ENCODE results near the gene GIT2.

The GIT2 gene

GRCh38 chr12:109946505-109946904 is 49.7 kb downstream of the GIT2 start:
- Histone ChIP-seq H3K4me1 (ENCODE audit: control insufficient read depth, insufficient read depth, low read length) (peaks cover 28% of the 10 kb centered on the region), H3K27me3 (ENCODE audit: control insufficient read depth, insufficient read depth, low read length) (no peaks in the 10 kb centered on the region), H3K9ac (ENCODE audit: low read depth, low read length) (no peak overlapping the region), H3K36me3 (ENCODE audit: control insufficient read depth, insufficient read depth, low read length) (peaks cover 33% of the 10 kb centered on the region), H3K9me3 (ENCODE audit: control insufficient read depth, insufficient read depth, low read length) (no peaks in the 10 kb centered on the region), H3K27ac (ENCODE audit: low read depth, low read length) (peak overlapping the region; percentile 87), H3K4me3 (ENCODE audit: low read depth, low read length) (no peak overlapping the region)

- H3K27ac ChIP-seq (ENCODE audit: low read depth, low read length), result peak overlapping the region; percentile 22
- H3K9ac ChIP-seq (ENCODE audit: low read depth, low read length), result no peak overlapping the region
- peaks cover 17% of the 10 kb centered on the region for H3K36me3 ChIP-seq (ENCODE audit: control insufficient read depth, insufficient read depth, low read length)
- no peaks in the 10 kb centered on the region for H3K27me3 ChIP-seq (ENCODE audit: control insufficient read depth, insufficient read depth, low read length)
- 0 out of 2 replicates have a peak overlapping the region, but pooled peaks have one; percentile 6 for H3K4me3 ChIP-seq (ENCODE audit: low read depth, low read length)
- no peaks in the 10 kb centered on the region for H3K9me3 ChIP-seq (ENCODE audit: control insufficient read depth, insufficient read depth, low read length)
- peaks cover 28% of the 10 kb centered on the region for H3K4me1 ChIP-seq (ENCODE audit: control insufficient read depth, insufficient read depth, low read length)
Observed at GRCh38 chr12:109944561-109945359, 51.4 kb downstream of the GIT2 start.

GRCh38 chr12:109943811-109944210 is 52.4 kb downstream of the GIT2 start:
- no peak overlapping the region for H3K27ac ChIP-seq (ENCODE audit: low read depth, low read length)
- H3K9ac ChIP-seq (ENCODE audit: low read depth, low read length), result no peak overlapping the region
- no peaks in the 10 kb centered on the region for H3K27me3 ChIP-seq (ENCODE audit: control insufficient read depth, insufficient read depth, low read length)
- peaks cover 20% of the 10 kb centered on the region for H3K36me3 ChIP-seq (ENCODE audit: control insufficient read depth, insufficient read depth, low read length)
- no peak overlapping the region for H3K4me3 ChIP-seq (ENCODE audit: low read depth, low read length)
- peaks cover 28% of the 10 kb centered on the region for H3K4me1 ChIP-seq (ENCODE audit: control insufficient read depth, insufficient read depth, low read length)
- no peaks in the 10 kb centered on the region for H3K9me3 ChIP-seq (ENCODE audit: control insufficient read depth, insufficient read depth, low read length)

GRCh38 chr12:109940339-109940923 is 55.7 kb downstream of the GIT2 start:
- peaks cover 10% of the 10 kb centered on the region for H3K4me1 ChIP-seq (ENCODE audit: control insufficient read depth, insufficient read depth, low read length)
- H3K36me3 ChIP-seq (ENCODE audit: control insufficient read depth, insufficient read depth, low read length), result peaks cover 24% of the 10 kb centered on the region
- no peak overlapping the region for H3K9ac ChIP-seq (ENCODE audit: low read depth, low read length)
- no peaks in the 10 kb centered on the region for H3K27me3 ChIP-seq (ENCODE audit: control insufficient read depth, insufficient read depth, low read length)
- H3K4me3 ChIP-seq (ENCODE audit: low read depth, low read length), result no peak overlapping the region
- H3K27ac ChIP-seq (ENCODE audit: low read depth, low read length), result no peak overlapping the region
- H3K9me3 ChIP-seq (ENCODE audit: control insufficient read depth, insufficient read depth, low read length), result no peaks in the 10 kb centered on the region

DNA sequence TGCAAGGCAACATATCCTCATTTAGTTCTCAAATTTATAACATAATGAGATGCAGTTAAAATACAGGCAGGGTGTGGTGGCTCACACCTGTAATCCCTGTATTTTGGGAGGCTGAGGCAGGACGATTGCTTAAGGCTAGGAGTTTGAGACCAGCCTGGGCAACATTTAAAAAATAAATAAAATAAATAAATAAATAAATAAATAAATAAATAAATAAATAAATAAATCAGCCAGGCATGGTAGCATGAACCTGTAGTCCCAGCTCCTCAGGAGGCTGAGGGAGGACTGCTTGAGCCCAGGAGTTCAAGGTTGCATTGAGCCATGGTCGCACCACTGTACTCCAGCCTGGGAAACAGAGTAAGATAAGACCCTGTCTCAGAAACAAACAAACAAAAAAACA is 56.7 kb downstream of the GIT2 start:
- H3K27me3 ChIP-seq (ENCODE audit: control insufficient read depth, insufficient read depth, low read length), result no peaks in the 10 kb centered on the region
- 0 out of 2 replicates have a peak, but pooled peaks cover 2% of the 10 kb centered on the region for H3K4me1 ChIP-seq (ENCODE audit: control insufficient read depth, insufficient read depth, low read length)
- no peaks in the 10 kb centered on the region for H3K9me3 ChIP-seq (ENCODE audit: control insufficient read depth, insufficient read depth, low read length)
- peaks cover 27% of the 10 kb centered on the region for H3K36me3 ChIP-seq (ENCODE audit: control insufficient read depth, insufficient read depth, low read length)
- H3K9ac ChIP-seq (ENCODE audit: low read depth, low read length), result no peak overlapping the region
- no peak overlapping the region for H3K27ac ChIP-seq (ENCODE audit: low read depth, low read length)
- no peak overlapping the region for H3K4me3 ChIP-seq (ENCODE audit: low read depth, low read length)

DNA sequence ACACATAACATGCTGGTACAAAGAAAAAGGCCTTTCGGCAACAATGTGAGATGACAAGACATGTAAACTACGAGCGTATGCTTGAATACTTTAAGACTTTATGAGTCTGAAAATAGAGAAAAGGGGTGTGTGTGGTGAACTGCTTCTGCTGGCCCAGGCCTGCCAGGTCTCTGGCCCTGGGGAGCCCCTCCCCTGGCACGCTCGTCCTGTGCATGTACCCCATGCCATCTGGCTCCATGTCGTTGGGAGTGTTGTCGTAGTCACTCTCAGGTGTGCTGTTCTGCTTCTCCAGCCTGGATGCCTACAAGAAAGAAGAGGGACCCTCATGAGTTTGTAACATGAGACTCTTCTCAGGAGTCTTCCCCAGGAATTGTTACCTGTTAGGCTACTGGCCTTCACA is 57.2 kb downstream of the GIT2 start:
- Histone ChIP-seq H3K9me3 (ENCODE audit: control insufficient read depth, insufficient read depth, low read length) (no peaks in the 10 kb centered on the region), H3K27ac (ENCODE audit: low read depth, low read length) (no peak overlapping the region), H3K27me3 (ENCODE audit: control insufficient read depth, insufficient read depth, low read length) (no peaks in the 10 kb centered on the region), H3K9ac (ENCODE audit: low read depth, low read length) (no peak overlapping the region), H3K4me3 (ENCODE audit: low read depth, low read length) (no peak overlapping the region), H3K36me3 (ENCODE audit: control insufficient read depth, insufficient read depth, low read length) (peaks cover 30% of the 10 kb centered on the region), H3K4me1 (ENCODE audit: control insufficient read depth, insufficient read depth, low read length) (no peaks in the 10 kb centered on the region)

DNA sequence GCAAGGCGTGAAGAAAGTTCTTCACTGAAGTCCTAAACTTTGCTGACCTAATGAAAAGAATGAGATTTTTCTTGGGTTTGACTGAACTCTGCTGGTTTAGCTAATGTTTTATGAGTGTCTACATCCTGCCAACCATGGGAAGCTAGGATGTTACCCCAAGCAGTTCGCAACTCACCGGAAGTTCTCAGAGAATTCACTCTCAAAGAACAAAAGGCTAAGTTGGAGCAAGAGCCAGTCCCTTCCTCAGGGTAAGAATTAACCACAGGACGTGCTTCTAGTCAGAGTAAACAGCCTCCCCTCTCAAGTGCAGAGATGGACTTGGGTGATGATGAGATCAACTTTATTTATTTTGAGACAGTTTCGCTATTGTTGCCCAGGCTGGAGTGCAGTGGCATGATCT is 58.8 kb downstream of the GIT2 start:
- no peaks in the 10 kb centered on the region for H3K27me3 ChIP-seq (ENCODE audit: control insufficient read depth, insufficient read depth, low read length)
- no peak overlapping the region for H3K4me3 ChIP-seq (ENCODE audit: low read depth, low read length)
- no peaks in the 10 kb centered on the region for H3K4me1 ChIP-seq (ENCODE audit: control insufficient read depth, insufficient read depth, low read length)
- no peak overlapping the region for H3K27ac ChIP-seq (ENCODE audit: low read depth, low read length)
- H3K36me3 ChIP-seq (ENCODE audit: control insufficient read depth, insufficient read depth, low read length), result peaks cover 41% of the 10 kb centered on the region
- H3K9ac ChIP-seq (ENCODE audit: low read depth, low read length), result no peak overlapping the region
- H3K9me3 ChIP-seq (ENCODE audit: control insufficient read depth, insufficient read depth, low read length), result no peaks in the 10 kb centered on the region

GRCh38 chr12:109934026-109934425 is 62.1 kb downstream of the GIT2 start:
- Histone ChIP-seq H3K9me3 (ENCODE audit: control insufficient read depth, insufficient read depth, low read length) (no peaks in the 10 kb centered on the region), H3K36me3 (ENCODE audit: control insufficient read depth, insufficient read depth, low read length) (peaks cover 59% of the 10 kb centered on the region), H3K27me3 (ENCODE audit: control insufficient read depth, insufficient read depth, low read length) (no peaks in the 10 kb centered on the region), H3K9ac (ENCODE audit: low read depth, low read length) (no peak overlapping the region), H3K27ac (ENCODE audit: low read depth, low read length) (no peak overlapping the region), H3K4me3 (ENCODE audit: low read depth, low read length) (no peak overlapping the region), H3K4me1 (ENCODE audit: control insufficient read depth, insufficient read depth, low read length) (no peaks in the 10 kb centered on the region)

GRCh38 chr12:109932878-109933503 is 63.2 kb downstream of the GIT2 start:
- Histone ChIP-seq H3K27me3 (ENCODE audit: control insufficient read depth, insufficient read depth, low read length) (no peaks in the 10 kb centered on the region), H3K27ac (ENCODE audit: low read depth, low read length) (no peak overlapping the region), H3K9ac (ENCODE audit: low read depth, low read length) (no peak overlapping the region), H3K9me3 (ENCODE audit: control insufficient read depth, insufficient read depth, low read length) (no peaks in the 10 kb centered on the region), H3K36me3 (ENCODE audit: control insufficient read depth, insufficient read depth, low read length) (peaks cover 49% of the 10 kb centered on the region), H3K4me3 (ENCODE audit: low read depth, low read length) (no peak overlapping the region), H3K4me1 (ENCODE audit: control insufficient read depth, insufficient read depth, low read length) (no peaks in the 10 kb centered on the region)

- Histone ChIP-seq H3K9me3 (ENCODE audit: control insufficient read depth, insufficient read depth, low read length) (no peaks in the 10 kb centered on the region), H3K4me1 (ENCODE audit: control insufficient read depth, insufficient read depth, low read length) (no peaks in the 10 kb centered on the region), H3K4me3 (ENCODE audit: low read depth, low read length) (no peak overlapping the region), H3K36me3 (ENCODE audit: control insufficient read depth, insufficient read depth, low read length) (peaks cover 40% of the 10 kb centered on the region), H3K27me3 (ENCODE audit: control insufficient read depth, insufficient read depth, low read length) (no peaks in the 10 kb centered on the region), H3K9ac (ENCODE audit: low read depth, low read length) (no peak overlapping the region), H3K27ac (ENCODE audit: low read depth, low read length) (no peak overlapping the region)
Observed at GRCh38 chr12:109931143-109931542, 65.0 kb downstream of the GIT2 start.

Data from HUES48 (cell line).